ENCODE measurements around the gene CGNL1.

CGNL1 gene

DNA sequence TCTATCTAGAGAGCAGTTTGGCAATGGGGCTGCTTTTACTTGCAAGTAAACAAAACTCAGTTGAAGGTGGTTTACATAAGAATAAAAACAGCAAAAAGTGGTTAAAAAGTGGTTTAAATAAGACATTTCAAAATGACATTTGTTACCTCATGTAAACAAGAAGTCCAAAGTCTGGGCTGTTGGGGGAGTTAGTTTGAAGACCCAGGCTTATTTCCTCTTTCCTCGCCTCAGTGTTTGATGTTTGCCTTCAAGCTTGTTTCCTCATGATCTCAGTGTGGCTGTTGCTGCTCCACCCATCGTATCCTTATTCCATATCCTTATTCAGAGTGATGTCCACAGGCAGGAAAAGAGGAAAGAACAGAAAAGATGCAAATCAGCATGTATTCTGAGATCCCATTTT is 15.2 kb downstream of the CGNL1 start:
- ChIA-PET POLR2A (no interaction called here), CTCF (interaction anchor here (0.9 to 1.5 kb wide), 2 partner anchors 21 to 151 kb away, joined by 3 to 4 read pairs; no protein-coding TSS in a partner anchor)
- no peak overlapping the region for H3K4me3 ChIP-seq (ENCODE audit: low read depth, low read length)
- TF ChIP-seq CTCF (IDR thresholded peaks at IDR 0.05; ENCODE audit: insufficient read depth, low read length, missing control alignments), result no peak
- DNase-seq (ENCODE audit: low read depth, low spot score), result no peak

DNA sequence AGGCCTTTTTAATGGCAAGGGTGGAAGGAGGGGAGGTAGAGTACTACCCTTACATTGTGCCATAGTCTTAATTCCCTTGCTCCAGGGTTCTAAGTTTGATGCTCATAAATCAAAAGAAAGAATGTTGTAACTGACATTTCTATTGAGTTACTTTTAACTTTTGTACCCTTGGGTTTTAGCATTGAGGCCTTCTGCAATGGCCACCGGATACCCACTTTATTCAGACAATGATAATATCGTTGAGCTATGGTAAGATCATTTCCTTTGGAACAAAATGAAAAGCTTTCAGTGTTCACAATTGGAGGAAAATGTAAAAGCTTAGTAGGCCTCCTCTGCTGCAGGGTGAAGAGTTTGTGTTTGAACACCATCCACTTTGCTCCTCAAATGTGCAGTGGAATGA is 16.8 kb downstream of the CGNL1 start:
- CTCF ChIA-PET, result interaction anchor here (1.0 to 1.2 kb wide), 2 partner anchors 53 to 150 kb away, joined by 3 to 4 read pairs; no protein-coding TSS in a partner anchor
- POLR2A ChIA-PET, result no interaction called here
- no peak for DNase-seq (ENCODE audit: low read depth, low spot score)
- TF ChIP-seq CTCF (IDR thresholded peaks at IDR 0.05; ENCODE audit: insufficient read depth, low read length, missing control alignments), result no peak
- H3K4me3 ChIP-seq (ENCODE audit: low read depth, low read length), result no peak overlapping the region

DNA sequence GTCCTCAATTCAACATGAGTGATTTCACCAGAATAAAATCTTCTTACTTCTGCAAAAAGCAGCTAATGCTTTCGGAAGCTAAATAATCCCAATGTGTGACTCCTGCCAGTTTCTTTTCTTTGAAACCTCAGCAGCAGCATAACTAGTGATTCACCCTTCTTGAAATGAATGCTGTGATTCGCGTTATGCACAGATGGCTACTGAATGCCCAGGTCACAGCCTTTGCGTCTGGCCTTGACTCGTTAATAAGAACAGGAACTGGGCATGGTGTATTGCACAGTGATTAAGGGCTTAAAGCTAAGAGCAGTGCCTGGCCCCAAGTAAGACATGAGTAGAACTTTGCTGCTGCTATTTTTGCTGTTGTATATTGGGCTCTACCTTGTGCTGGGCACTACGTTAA is 19.0 kb downstream of the CGNL1 start:
- ChIA-PET CTCF (interaction anchor here (0.8 to 2.6 kb wide), 5 partner anchors 10 to 149 kb away, joined by 3 to 6 read pairs (median 5); no protein-coding TSS in a partner anchor), POLR2A (no interaction called here)
- no peak for TF ChIP-seq CTCF (IDR thresholded peaks at IDR 0.05; ENCODE audit: insufficient read depth, low read length, missing control alignments)
- DNase-seq (ENCODE audit: low read depth, low spot score), result peak; percentile 65
- H3K4me3 ChIP-seq (ENCODE audit: low read depth, low read length), result no peak overlapping the region

DNA sequence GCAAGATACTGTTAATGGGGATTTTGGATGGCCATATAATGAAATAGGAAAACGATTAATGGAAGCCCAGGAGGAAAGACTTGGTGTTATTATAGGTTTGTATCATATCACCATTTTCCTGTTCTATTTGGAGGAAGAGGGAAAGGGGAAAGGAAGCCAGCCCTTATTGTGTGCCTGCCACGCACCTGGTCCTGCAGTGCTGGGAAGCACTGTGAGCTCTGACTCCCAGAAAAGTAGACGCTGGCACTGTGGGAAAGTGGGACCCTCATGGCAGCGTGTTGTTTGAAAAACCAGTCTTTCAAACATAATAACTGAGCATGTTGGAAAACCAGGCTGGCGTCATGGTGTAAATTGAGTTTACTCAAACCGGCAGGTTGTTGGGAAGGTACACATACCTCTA is 22.0 kb downstream of the CGNL1 start:
- ChIA-PET CTCF (no interaction called here), POLR2A (no interaction called here)
- no peak for DNase-seq (ENCODE audit: low read depth, low spot score)
- no peak overlapping the region for H3K4me3 ChIP-seq (ENCODE audit: low read depth, low read length)
- TF ChIP-seq CTCF (IDR thresholded peaks at IDR 0.05; ENCODE audit: insufficient read depth, low read length, missing control alignments), result no peak

DNA sequence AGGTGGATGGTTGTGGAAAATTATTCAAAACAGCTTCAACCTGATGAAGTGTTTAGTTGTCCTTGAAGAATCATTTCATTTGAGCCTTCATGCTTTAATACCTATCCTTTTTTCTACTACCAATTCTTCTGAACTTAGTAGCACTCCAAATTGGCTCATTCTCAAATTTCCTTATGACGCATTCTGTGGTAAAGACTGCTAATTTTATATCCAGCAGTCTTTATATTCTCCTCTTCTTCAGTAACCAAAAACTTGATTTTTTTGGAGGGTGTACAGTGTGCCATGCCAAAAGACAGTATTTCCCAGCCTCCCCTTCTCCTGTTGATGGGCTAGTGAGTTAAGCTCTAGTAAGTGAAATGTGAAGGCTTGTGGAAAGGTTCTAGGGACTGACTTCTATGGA is 25.2 kb downstream of the CGNL1 start:
- CTCF ChIA-PET, result interaction anchor here (2.2 kb wide), 1 partner anchor 59 kb away, joined by 5 read pairs; no protein-coding TSS in a partner anchor
- no peak for DNase-seq (ENCODE audit: low read depth, low spot score)
- no peak overlapping the region for H3K4me3 ChIP-seq (ENCODE audit: low read depth, low read length)
- POLR2A ChIA-PET, result no interaction called here
- no peak for TF ChIP-seq CTCF (IDR thresholded peaks at IDR 0.05; ENCODE audit: insufficient read depth, low read length, missing control alignments)

GRCh38 chr15:57403017-57403416 is 26.7 kb downstream of the CGNL1 start:
- no peak for DNase-seq (ENCODE audit: low read depth, low spot score)
- no peak overlapping the region for H3K4me3 ChIP-seq (ENCODE audit: low read depth, low read length)
- ChIA-PET CTCF (no interaction called here), POLR2A (no interaction called here)
- TF ChIP-seq CTCF (IDR thresholded peaks at IDR 0.05; ENCODE audit: insufficient read depth, low read length, missing control alignments), result no peak
